NCI-H187 treated with DMSO at 0.1 percent for 48 hours (cell line): ENCODE measurements around the gene TRAM2.

Experiments used
- DNase-seq: peaks from one replicate; lab custom pipeline; 2025; lab: John Stamatoyannopoulos, UW

The TRAM2 gene

GRCh38 chr6:52545406-52546119, 31.3 kb downstream of the TRAM2 start:
- no peak for DNase-seq

GRCh38 chr6:52544602-52545405, 32.1 kb downstream of the TRAM2 start:
- no peak for DNase-seq

- no peak for DNase-seq
Measured at GRCh38 chr6:52543729-52544601, 32.9 kb downstream of the TRAM2 start.

GRCh38 chr6:52543262-52543661, 33.6 kb downstream of the TRAM2 start:
- no peak for DNase-seq

- no peak for DNase-seq
Measured at GRCh38 chr6:52541135-52541534, 35.7 kb downstream of the TRAM2 start.

GRCh38 chr6:52540286-52540902, 36.5 kb downstream of the TRAM2 start:
- no peak for DNase-seq

GRCh38 chr6:52539607-52540006, 37.3 kb downstream of the TRAM2 start:
- no peak for DNase-seq

- DNase-seq: no peak
Measured at GRCh38 chr6:52538901-52539354, 37.9 kb downstream of the TRAM2 start.

- DNase-seq: no peak
Measured at GRCh38 chr6:52538252-52538900, 38.5 kb downstream of the TRAM2 start.

- no peak for DNase-seq
Measured at GRCh38 chr6:52537001-52537753, 39.7 kb downstream of the TRAM2 start.

GRCh38 chr6:52536424-52536916, 40.4 kb downstream of the TRAM2 start:
- no peak for DNase-seq

GRCh38 chr6:52535711-52536423, 41.0 kb downstream of the TRAM2 start:
- DNase-seq: no peak

- no peak for DNase-seq
Measured at GRCh38 chr6:52534966-52535390, 41.9 kb downstream of the TRAM2 start.

GRCh38 chr6:52534363-52534762, 42.5 kb downstream of the TRAM2 start:
- no peak for DNase-seq

GRCh38 chr6:52533491-52533890, 43.4 kb downstream of the TRAM2 start:
- DNase-seq: no peak

- no peak for DNase-seq
Measured at GRCh38 chr6:52532457-52532856, 44.4 kb downstream of the TRAM2 start.

- DNase-seq: no peak
Measured at GRCh38 chr6:52531834-52532233, 45.0 kb downstream of the TRAM2 start.

- no peak for DNase-seq
Measured at GRCh38 chr6:52531396-52531795, 45.5 kb downstream of the TRAM2 start.

GRCh38 chr6:52530351-52530750, 46.5 kb downstream of the TRAM2 start:
- no peak for DNase-seq

GRCh38 chr6:52529311-52529710, 47.5 kb downstream of the TRAM2 start:
- no peak for DNase-seq
